RWPE2 (cell line): ENCODE data around the gene BMP5.

Experiments
- ATAC-seq: fragments of 200-7000 bp; cut with Tn5 transposase; 3 replicates; pipeline ENCODE4 v1.9.1; 2021; ENCODE audit warnings: low read depth
- DNase-seq: peaks from one replicate; pipeline ENCODE4 v3.0.0-alpha.2; 2020; ENCODE audit warnings: low spot score
- H3K27ac ChIP-seq: fragments of 450-650 bp; 2 replicates; pipeline ENCODE4 v1.5.1; 2017; ENCODE audit warnings: mild to moderate bottlenecking; ENCODE audit not compliant: poor library complexity, severe bottlenecking
- H3K27me3 ChIP-seq: fragments of 250-450 bp; sonication (Bioruptor Pico); 2 replicates; pipeline ENCODE4 v1.5.1; 2021; ENCODE audit warnings: mild to moderate bottlenecking, moderate library complexity; ENCODE audit not compliant: insufficient read depth, poor library complexity, severe bottlenecking
- H3K36me3 ChIP-seq: fragments of 250-450 bp; sonication (Bioruptor Pico); 2 replicates; pipeline ENCODE4 v1.5.1; 2020; ENCODE audit warnings: low read depth, mild to moderate bottlenecking, moderate library complexity
- H3K4me1 ChIP-seq: fragments of 250-450 bp; sonication (Bioruptor Pico); 2 replicates; pipeline ENCODE4 v1.5.1; 2021; ENCODE audit warnings: mild to moderate bottlenecking, moderate library complexity; ENCODE audit not compliant: insufficient read depth, poor library complexity, severe bottlenecking
- H3K4me3 ChIP-seq: fragments of 250-450 bp; sonication (Bioruptor Pico); 2 replicates; pipeline ENCODE4 v1.5.1; 2021; ENCODE audit warnings: mild to moderate bottlenecking, moderate library complexity; ENCODE audit not compliant: severe bottlenecking
- H3K9me3 ChIP-seq: fragments of 250-450 bp; sonication (Bioruptor Pico); 2 replicates; pipeline ENCODE4 v1.5.1; 2021; ENCODE audit warnings: mild to moderate bottlenecking, moderate library complexity; ENCODE audit not compliant: severe bottlenecking
- TF ChIP-seq, protein P1 (sequence below): fragments of 450-650 bp; IDR thresholded peaks from one replicate; pipeline ENCODE4 v1.5.1; 2017; ENCODE audit warnings: mild to moderate bottlenecking, moderate library complexity; ENCODE audit not compliant: poor library complexity, severe bottlenecking

Gene BMP5

GRCh38 chr6:55825402-55826051 lies 49.9 kb downstream of the BMP5 start:
- no peak overlapping the region for H3K4me3 ChIP-seq
- H3K27me3 ChIP-seq: no peaks in the 10 kb centered on the region
- H3K36me3 ChIP-seq: no peaks in the 10 kb centered on the region
- no peak overlapping the region for H3K27ac ChIP-seq
- ATAC-seq (peak; percentile 81), DNase-seq (no peak)
- no peaks in the 10 kb centered on the region for H3K9me3 ChIP-seq
- H3K4me1 ChIP-seq: peaks cover 28% of the 10 kb centered on the region
- TF ChIP-seq, protein P1, sequence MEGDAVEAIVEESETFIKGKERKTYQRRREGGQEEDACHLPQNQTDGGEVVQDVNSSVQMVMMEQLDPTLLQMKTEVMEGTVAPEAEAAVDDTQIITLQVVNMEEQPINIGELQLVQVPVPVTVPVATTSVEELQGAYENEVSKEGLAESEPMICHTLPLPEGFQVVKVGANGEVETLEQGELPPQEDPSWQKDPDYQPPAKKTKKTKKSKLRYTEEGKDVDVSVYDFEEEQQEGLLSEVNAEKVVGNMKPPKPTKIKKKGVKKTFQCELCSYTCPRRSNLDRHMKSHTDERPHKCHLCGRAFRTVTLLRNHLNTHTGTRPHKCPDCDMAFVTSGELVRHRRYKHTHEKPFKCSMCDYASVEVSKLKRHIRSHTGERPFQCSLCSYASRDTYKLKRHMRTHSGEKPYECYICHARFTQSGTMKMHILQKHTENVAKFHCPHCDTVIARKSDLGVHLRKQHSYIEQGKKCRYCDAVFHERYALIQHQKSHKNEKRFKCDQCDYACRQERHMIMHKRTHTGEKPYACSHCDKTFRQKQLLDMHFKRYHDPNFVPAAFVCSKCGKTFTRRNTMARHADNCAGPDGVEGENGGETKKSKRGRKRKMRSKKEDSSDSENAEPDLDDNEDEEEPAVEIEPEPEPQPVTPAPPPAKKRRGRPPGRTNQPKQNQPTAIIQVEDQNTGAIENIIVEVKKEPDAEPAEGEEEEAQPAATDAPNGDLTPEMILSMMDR: no peak

DNA sequence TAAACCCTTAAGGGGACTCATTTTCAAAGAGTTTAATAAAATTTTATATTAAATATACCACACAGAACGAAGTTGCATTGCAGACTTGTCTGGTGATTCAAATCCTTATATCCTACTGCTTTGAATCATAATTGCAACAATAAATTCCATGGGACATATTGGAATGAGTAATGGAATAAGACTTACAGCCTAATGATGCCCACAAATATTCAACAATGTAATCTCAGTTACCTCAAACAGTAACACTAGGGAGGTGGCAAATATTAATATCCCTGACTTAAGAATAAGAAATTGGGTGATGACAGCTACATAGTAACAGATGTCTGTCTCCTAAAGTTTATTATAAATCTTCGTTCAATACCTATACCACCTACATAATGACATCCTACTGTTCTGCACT lies 52.6 kb downstream of the BMP5 start:
- ATAC-seq: peak; percentile 42; the same call in 1 of the 3 replicates
- H3K27ac ChIP-seq: no peak overlapping the region
- no peaks in the 10 kb centered on the region for H3K27me3 ChIP-seq
- no peak for DNase-seq
- H3K36me3 ChIP-seq: no peaks in the 10 kb centered on the region
- H3K9me3 ChIP-seq: no peaks in the 10 kb centered on the region
- TF ChIP-seq, protein P1: no peak
- peaks cover 22% of the 10 kb centered on the region for H3K4me1 ChIP-seq
- H3K4me3 ChIP-seq: no peak overlapping the region

- Histone ChIP-seq H3K9me3 (no peaks in the 10 kb centered on the region), H3K4me3 (no peak overlapping the region), H3K4me1 (peaks cover 19% of the 10 kb centered on the region), H3K27ac (no peak overlapping the region), H3K27me3 (no peaks in the 10 kb centered on the region), H3K36me3 (no peaks in the 10 kb centered on the region)
- ATAC-seq: no peak
- no peak for DNase-seq
- TF ChIP-seq, protein P1: no peak
Observed at GRCh38 chr6:55822005-55822404, 53.4 kb downstream of the BMP5 start.

- Histone ChIP-seq H3K4me3 (no peak overlapping the region), H3K9me3 (no peaks in the 10 kb centered on the region), H3K27ac (no peak overlapping the region), H3K36me3 (no peaks in the 10 kb centered on the region), H3K4me1 (peaks cover 8% of the 10 kb centered on the region), H3K27me3 (no peaks in the 10 kb centered on the region)
- ATAC-seq: no peak
- DNase-seq: no peak
- TF ChIP-seq, protein P1: no peak
Observed at GRCh38 chr6:55820696-55821095, 54.7 kb downstream of the BMP5 start.

DNA sequence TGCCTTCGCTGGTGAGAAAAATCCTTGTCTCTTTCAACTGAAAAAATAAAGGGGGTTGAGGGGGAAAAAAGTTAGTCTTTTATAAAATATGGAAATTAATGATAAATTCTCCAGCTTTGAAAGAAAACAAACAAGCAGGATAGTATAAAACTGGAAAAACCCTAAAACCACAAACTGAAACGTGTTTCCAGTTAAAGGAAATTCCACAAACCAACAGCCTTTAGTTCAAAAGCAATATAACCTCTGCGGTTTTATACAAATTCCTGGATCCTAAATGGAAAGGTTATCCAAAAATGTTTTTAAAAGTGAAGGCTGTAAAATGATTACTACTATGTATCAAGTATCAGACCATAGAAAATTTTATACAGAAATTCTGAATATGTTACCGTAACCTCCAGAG lies 55.6 kb downstream of the BMP5 start:
- no peak for DNase-seq
- Histone ChIP-seq H3K36me3 (no peaks in the 10 kb centered on the region), H3K27ac (no peak overlapping the region), H3K4me1 (peaks cover 2% of the 10 kb centered on the region), H3K27me3 (no peaks in the 10 kb centered on the region), H3K9me3 (no peaks in the 10 kb centered on the region), H3K4me3 (no peak overlapping the region)
- no peak for ATAC-seq
- TF ChIP-seq, protein P1: no peak
